ENCODE measurements around the gene TRPC4AP.

- TF ChIP-seq, protein P1, sequence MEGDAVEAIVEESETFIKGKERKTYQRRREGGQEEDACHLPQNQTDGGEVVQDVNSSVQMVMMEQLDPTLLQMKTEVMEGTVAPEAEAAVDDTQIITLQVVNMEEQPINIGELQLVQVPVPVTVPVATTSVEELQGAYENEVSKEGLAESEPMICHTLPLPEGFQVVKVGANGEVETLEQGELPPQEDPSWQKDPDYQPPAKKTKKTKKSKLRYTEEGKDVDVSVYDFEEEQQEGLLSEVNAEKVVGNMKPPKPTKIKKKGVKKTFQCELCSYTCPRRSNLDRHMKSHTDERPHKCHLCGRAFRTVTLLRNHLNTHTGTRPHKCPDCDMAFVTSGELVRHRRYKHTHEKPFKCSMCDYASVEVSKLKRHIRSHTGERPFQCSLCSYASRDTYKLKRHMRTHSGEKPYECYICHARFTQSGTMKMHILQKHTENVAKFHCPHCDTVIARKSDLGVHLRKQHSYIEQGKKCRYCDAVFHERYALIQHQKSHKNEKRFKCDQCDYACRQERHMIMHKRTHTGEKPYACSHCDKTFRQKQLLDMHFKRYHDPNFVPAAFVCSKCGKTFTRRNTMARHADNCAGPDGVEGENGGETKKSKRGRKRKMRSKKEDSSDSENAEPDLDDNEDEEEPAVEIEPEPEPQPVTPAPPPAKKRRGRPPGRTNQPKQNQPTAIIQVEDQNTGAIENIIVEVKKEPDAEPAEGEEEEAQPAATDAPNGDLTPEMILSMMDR (IDR thresholded peaks at IDR 0.05) = no peak
- no peak for TF ChIP-seq POLR2A (IDR thresholded peaks at IDR 0.05)
Observed at GRCh38 chr20:35088231-35089145, 4.1 kb downstream of the TRPC4AP start.

Measured in transverse colon (tissue), 3 donors.